ENCODE measurements around the gene PRR33. TPM values are rescaled to one million over a fixed set of nuclear protein-coding genes. Genes with fewer than 3 reads are reported as not detected.
"Not testable (repeated sequence)": the region's sequence is repeated elsewhere in the genome, so short reads cannot be mapped to it uniquely, and the experiment has no call there.

Gene PRR33
- total RNA-seq, 1 experiment from 2014 or later: not detected

- H3K9ac ChIP-seq (ENCODE audit: low read length): no peak overlapping the region
- BruUV-seq (replicated peaks): no TSS peak
- H3K27me3 ChIP-seq (ENCODE audit: insufficient read depth, low read length): peaks cover 8% of the 10 kb centered on the region; the same call in 1 of the 2 replicates
- ATAC-seq (no peak), DNase-seq (ENCODE audit: low read depth, low spot score) (no peak)
- no peak overlapping the region for H3K27ac ChIP-seq (ENCODE audit: low read depth, low read length)
- H2AFZ ChIP-seq (ENCODE audit: low read depth, low read length, poor library complexity, severe bottlenecking): no peak overlapping the region
- H4K20me1 ChIP-seq (ENCODE audit: insufficient read depth): no peaks in the 10 kb centered on the region
- H3K9me3 ChIP-seq (ENCODE audit: control insufficient read depth in 1 of 2, insufficient read depth in 1 of 2, low read depth in 1 of 2, low read length in 2 of 2): no peaks in the 10 kb centered on the region
- CTCF ChIA-PET: interaction anchor here (1.3 kb wide), 1 partner anchor 11 kb away, joined by 3 read pairs; no protein-coding TSS in a partner anchor
- no peaks in the 10 kb centered on the region for H3K36me3 ChIP-seq (ENCODE audit: control insufficient read depth in 1 of 2, insufficient read depth in 2 of 2, low read length in 2 of 2)
- H3K4me2 ChIP-seq (ENCODE audit: low read length): no peak overlapping the region
- H3K79me2 ChIP-seq (ENCODE audit: insufficient read depth, low read length): no peaks in the 10 kb centered on the region
- no peaks in the 10 kb centered on the region for H3K4me1 ChIP-seq (ENCODE audit: control insufficient read depth in 1 of 2, insufficient read depth in 2 of 2, low read length in 2 of 2)
- RAD21 ChIA-PET (ENCODE audit: low non-redundant PET in 1 of 2, low total read pairs in 2 of 2, uncharacterized antibody in 2 of 2, unreplicated experiment in 2 of 2): no interaction called here
- no peaks in the 10 kb centered on the region for H3K9me2 ChIP-seq (ENCODE audit: insufficient read depth)
- intact Hi-C loops (cut with micrococcal nuclease): no loop called here
- TF ChIP-seq POLR2AphosphoS5 (IDR thresholded peaks at IDR 0.05; ENCODE audit: low read depth, low read length) (no peak), MAX (IDR thresholded peaks at IDR 0.05) (no peak), ZFX (IDR thresholded peaks at IDR 0.05) (no peak), EGR1 (IDR thresholded peaks at IDR 0.05; ENCODE audit: low read depth) (no peak)
- H3K4me3 ChIP-seq (replicated peaks in 1 of 2; ENCODE audit: low read depth in 1 of 2, low read length in 2 of 2): no peak overlapping the region
- POLR2A ChIA-PET: no interaction called here
Observed at GRCh38 chr11:1887451-1888346, 4.0 kb downstream of the PRR33 start.

- ATAC-seq; intact Hi-C loops (cut with micrococcal nuclease); H4K20me1 ChIP-seq (ENCODE audit: insufficient read depth): not testable (repeated sequence)
Observed at GRCh38 chr11:1886551-1886950, 5.1 kb downstream of the PRR33 start.

More at GRCh38 chr11:1886551-1886950, 5.1 kb downstream of the PRR33 start:
- DNase-seq (ENCODE audit: low read depth, low spot score); H3K9ac ChIP-seq (ENCODE audit: low read length); H3K27ac ChIP-seq (ENCODE audit: low read depth, low read length); H2AFZ ChIP-seq (ENCODE audit: low read depth, low read length, poor library complexity, severe bottlenecking); H3K9me2 ChIP-seq (ENCODE audit: insufficient read depth); H3K27me3 ChIP-seq (ENCODE audit: insufficient read depth, low read length); BruUV-seq (replicated peaks); H3K36me3 ChIP-seq (ENCODE audit: control insufficient read depth in 1 of 2, insufficient read depth in 2 of 2, low read length in 2 of 2); H3K9me3 ChIP-seq (ENCODE audit: control insufficient read depth in 1 of 2, insufficient read depth in 1 of 2, low read depth in 1 of 2, low read length in 2 of 2); H3K79me2 ChIP-seq (ENCODE audit: insufficient read depth, low read length); H3K4me3 ChIP-seq (replicated peaks in 1 of 2; ENCODE audit: low read depth in 1 of 2, low read length in 2 of 2); H3K4me2 ChIP-seq (ENCODE audit: low read length); POLR2A ChIA-PET; H3K4me1 ChIP-seq (ENCODE audit: control insufficient read depth in 1 of 2, insufficient read depth in 2 of 2, low read length in 2 of 2); RAD21 ChIA-PET (ENCODE audit: low non-redundant PET in 1 of 2, low total read pairs in 2 of 2, uncharacterized antibody in 2 of 2, unreplicated experiment in 2 of 2): not testable (repeated sequence)
- CTCF ChIA-PET: interaction anchor here (1.3 kb wide), 1 partner anchor 10 kb away, joined by 3 read pairs; no protein-coding TSS in a partner anchor
